Vagina (tissue), 2 donors: ENCODE data around the gene PRELID2. TPM values are rescaled to one million over a fixed set of nuclear protein-coding genes. Genes with fewer than 3 reads are reported as not detected.
"Not testable (repeated sequence)": the region's sequence is repeated elsewhere in the genome, so short reads cannot be mapped to it uniquely, and the experiment has no call there.

Experiments used
- DNase-seq, 2 donors: peaks; one replicate each; pipeline ENCODE4 v3.0.0-alpha.2; 2017; ENCODE audit errors: extremely low spot score in 2 of 2
- H3K27ac ChIP-seq: fragments of 200-600 bp; sonication (generic); one replicate; pipeline ENCODE4 v1.5.1; 2019
- H3K27me3 ChIP-seq: fragments of 200-600 bp; sonication (generic); one replicate; pipeline ENCODE4 v1.5.1; 2019
- H3K36me3 ChIP-seq, 2 donors: fragments of 200-600 bp; sonication (generic); one replicate each; pipeline ENCODE4 v1.5.1; 2017 to 2019
- H3K4me1 ChIP-seq: fragments of 200-600 bp; sonication (generic); one replicate; pipeline ENCODE4 v1.5.1; 2019
- H3K4me3 ChIP-seq, 2 donors: fragments of 200-600 bp; sonication (generic); 1 replicate in 1 of 2; 2 replicates in 1 of 2; pipeline ENCODE4 v1.5.1; 2016 to 2019
- H3K9me3 ChIP-seq: fragments of 200-600 bp; sonication (generic); one replicate; pipeline ENCODE4 v1.5.1; 2019
- POLR2A ChIP-seq, 2 donors: fragments of 450-650 bp; IDR thresholded peaks; one replicate each; pipeline ENCODE4 v1.6.1; 2017; ENCODE audit warnings: antibody characterized with exemption in 2 of 2, mild to moderate bottlenecking in 2 of 2, moderate library complexity in 2 of 2
- POLR2AphosphoS5 ChIP-seq, 2 donors: sonication (generic); formaldehyde crosslinking; IDR thresholded peaks; one replicate each; pipeline ENCODE4 v1.9.0; 2017; ENCODE audit warnings: antibody characterized with exemption in 2 of 2, mild to moderate bottlenecking in 2 of 2, low read depth in 1 of 2; ENCODE audit not compliant: insufficient read depth in 1 of 2
- intact Hi-C: fragments of 100-400 bp; cut with DNase I; formaldehyde crosslinking; loops from one replicate; pipeline ENCODE4 v1.15.1; 2023
- total RNA-seq: library from RNA; depleted of rRNA; stranded (reverse); fragments of >200 nt; gene quantifications from one replicate; pipeline ENCODE4 v1.2.3, GENCODE V29; 2016
- TF ChIP-seq, protein P1 (sequence below), 3 experiments: fragments of 450-650 bp in 2 of 3; fragments of 200-600 bp in 1 of 3; sonication (generic) in 1 of 3; IDR thresholded peaks; one replicate each; pipeline ENCODE4 v1.5.1; 2017 to 2019; ENCODE audit warnings: antibody characterized with exemption in 3 of 3, mild to moderate bottlenecking in 2 of 3, moderate library complexity in 2 of 3

The PRELID2 gene
- total RNA-seq, 1 donor from 2014 or later = 16.2 TPM

DNA sequence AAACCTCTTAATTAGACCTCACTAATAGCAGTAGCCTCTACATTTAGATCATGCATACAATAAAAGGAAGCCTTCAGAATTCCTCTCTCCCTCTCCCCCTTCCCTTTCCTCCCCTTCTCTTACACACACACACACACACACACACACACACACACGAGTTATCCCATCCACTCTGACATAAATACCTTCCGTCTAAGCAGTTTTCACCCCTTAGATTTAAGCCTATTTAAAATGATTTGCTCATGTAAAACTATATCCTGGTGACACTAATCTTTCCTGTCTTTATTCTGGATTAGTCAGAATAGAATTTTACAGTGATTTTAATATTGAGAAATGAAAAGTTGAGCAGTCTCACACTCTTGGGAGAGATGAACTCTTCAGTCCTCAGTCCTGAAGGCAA, 35.0 kb downstream of the PRELID2 start:
- TF ChIP-seq POLR2A (IDR thresholded peaks at IDR 0.05) (no peak), POLR2AphosphoS5 (IDR thresholded peaks at IDR 0.05; ENCODE audit: insufficient read depth in 1 of 2, low read depth in 1 of 2) (no peak)
- TF ChIP-seq, protein P1, sequence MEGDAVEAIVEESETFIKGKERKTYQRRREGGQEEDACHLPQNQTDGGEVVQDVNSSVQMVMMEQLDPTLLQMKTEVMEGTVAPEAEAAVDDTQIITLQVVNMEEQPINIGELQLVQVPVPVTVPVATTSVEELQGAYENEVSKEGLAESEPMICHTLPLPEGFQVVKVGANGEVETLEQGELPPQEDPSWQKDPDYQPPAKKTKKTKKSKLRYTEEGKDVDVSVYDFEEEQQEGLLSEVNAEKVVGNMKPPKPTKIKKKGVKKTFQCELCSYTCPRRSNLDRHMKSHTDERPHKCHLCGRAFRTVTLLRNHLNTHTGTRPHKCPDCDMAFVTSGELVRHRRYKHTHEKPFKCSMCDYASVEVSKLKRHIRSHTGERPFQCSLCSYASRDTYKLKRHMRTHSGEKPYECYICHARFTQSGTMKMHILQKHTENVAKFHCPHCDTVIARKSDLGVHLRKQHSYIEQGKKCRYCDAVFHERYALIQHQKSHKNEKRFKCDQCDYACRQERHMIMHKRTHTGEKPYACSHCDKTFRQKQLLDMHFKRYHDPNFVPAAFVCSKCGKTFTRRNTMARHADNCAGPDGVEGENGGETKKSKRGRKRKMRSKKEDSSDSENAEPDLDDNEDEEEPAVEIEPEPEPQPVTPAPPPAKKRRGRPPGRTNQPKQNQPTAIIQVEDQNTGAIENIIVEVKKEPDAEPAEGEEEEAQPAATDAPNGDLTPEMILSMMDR (IDR thresholded peaks at IDR 0.05) = no peak
- no peaks in the 10 kb centered on the region for H3K4me1 ChIP-seq
- no peak overlapping the region for H3K4me3 ChIP-seq
- H3K27me3 ChIP-seq = no peaks in the 10 kb centered on the region
- intact Hi-C loops = no loop called here
- H3K27ac ChIP-seq = no peak overlapping the region
- H3K36me3 ChIP-seq = no peaks in the 10 kb centered on the region
- no peak for DNase-seq
- H3K9me3 ChIP-seq = no peaks in the 10 kb centered on the region

DNA sequence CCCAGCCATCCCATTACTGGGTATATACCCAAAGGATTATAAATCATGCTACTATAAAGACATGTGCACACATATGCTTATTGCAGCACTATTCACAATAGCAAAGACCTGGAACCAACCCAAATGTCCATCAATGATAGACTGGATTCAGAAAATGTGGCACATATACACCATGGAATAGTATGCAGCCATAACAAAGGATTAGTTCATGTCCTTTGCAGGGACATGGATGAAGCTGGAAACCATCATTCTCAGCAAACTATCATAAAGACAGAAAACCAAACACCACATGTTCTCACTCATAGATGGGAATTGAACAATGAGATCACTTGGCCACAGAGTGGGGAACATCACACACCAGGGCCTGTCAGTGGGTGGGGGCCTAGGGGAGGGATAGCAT, 36.6 kb downstream of the PRELID2 start:
- intact Hi-C loops, H3K4me1 ChIP-seq, H3K27ac ChIP-seq, DNase-seq, H3K36me3 ChIP-seq, H3K4me3 ChIP-seq, H3K9me3 ChIP-seq, H3K27me3 ChIP-seq: not testable (repeated sequence)

DNA sequence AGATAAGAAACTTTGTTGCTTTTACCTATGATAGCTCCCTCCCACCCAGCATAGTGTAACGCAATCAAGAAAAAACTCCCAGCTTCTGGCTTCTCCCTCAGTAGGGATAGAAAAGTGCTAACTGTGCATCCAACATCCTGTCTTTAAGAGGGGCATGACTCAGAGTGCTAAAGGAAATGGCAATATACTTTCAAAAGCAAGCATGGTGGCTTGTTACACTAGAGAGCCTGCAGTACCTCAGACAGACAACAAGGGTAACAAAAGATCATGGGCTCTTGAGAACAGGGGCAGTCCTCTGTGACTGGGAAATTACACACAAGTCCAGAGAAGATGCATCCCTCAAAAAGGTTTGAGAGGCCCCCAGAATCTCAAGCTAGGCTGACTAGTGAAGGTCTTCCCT, 37.8 kb downstream of the PRELID2 start:
- Histone ChIP-seq H3K36me3 (no peaks in the 10 kb centered on the region), H3K4me1 (no peaks in the 10 kb centered on the region), H3K27me3 (no peaks in the 10 kb centered on the region), H3K27ac (no peak overlapping the region), H3K9me3 (no peaks in the 10 kb centered on the region), H3K4me3 (no peak overlapping the region)
- intact Hi-C loops = no loop called here
- no peak for DNase-seq
- no peak for TF ChIP-seq POLR2AphosphoS5 (IDR thresholded peaks at IDR 0.05; ENCODE audit: insufficient read depth in 1 of 2, low read depth in 1 of 2)
- TF ChIP-seq POLR2A (IDR thresholded peaks at IDR 0.05) = no peak
- TF ChIP-seq, protein P1 (IDR thresholded peaks at IDR 0.05) = no peak

DNA sequence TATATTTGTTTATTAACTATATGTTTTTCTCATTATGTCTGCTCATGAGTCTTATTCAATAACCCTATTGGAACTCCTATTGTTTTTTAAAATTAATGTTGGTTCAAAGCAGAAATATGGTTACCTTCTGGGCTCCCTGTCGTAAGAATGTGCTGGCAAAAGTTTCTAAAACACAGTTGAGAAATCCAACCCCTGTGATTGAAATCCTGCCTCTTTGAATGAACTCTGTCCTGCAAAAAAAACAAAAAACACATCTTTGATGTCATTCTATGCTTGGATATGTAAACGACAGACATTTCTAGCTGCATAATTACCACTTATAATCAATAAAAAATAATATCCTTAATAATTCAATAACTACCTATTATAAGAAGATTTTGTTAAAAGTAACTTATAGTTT, 38.8 kb downstream of the PRELID2 start:
- Histone ChIP-seq H3K4me1 (no peaks in the 10 kb centered on the region), H3K4me3 (no peak overlapping the region), H3K36me3 (no peaks in the 10 kb centered on the region), H3K27ac (no peak overlapping the region), H3K9me3 (no peaks in the 10 kb centered on the region), H3K27me3 (no peaks in the 10 kb centered on the region)
- no peak for DNase-seq
- TF ChIP-seq, protein P1 (IDR thresholded peaks at IDR 0.05) = no peak
- TF ChIP-seq POLR2AphosphoS5 (IDR thresholded peaks at IDR 0.05; ENCODE audit: insufficient read depth in 1 of 2, low read depth in 1 of 2) (no peak), POLR2A (IDR thresholded peaks at IDR 0.05) (no peak)
- intact Hi-C loops = no loop called here

DNA sequence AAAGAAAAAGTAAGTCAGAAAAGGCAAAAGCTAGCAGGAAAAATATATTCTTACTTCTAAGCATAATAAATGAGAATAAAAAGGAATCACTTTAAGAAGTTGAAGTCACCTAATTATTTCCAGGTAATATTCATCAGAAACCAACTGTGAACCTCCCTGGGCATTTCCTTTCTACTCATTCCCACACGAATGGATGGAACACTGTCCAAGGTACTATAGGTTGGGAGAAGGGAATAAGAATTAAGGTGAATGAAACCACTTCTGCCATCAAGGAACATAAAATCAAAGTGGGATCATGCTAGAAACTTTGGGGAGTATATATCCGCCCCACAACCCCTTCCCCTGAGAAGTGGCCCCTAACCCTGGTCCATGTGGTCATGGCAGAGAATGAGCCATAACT, 41.6 kb downstream of the PRELID2 start:
- no peaks in the 10 kb centered on the region for H3K36me3 ChIP-seq
- no peaks in the 10 kb centered on the region for H3K9me3 ChIP-seq
- H3K27ac ChIP-seq = no peak overlapping the region
- intact Hi-C loops = no loop called here
- no peak overlapping the region for H3K4me3 ChIP-seq
- no peak for DNase-seq
- H3K27me3 ChIP-seq = no peaks in the 10 kb centered on the region
- H3K4me1 ChIP-seq = no peaks in the 10 kb centered on the region
- TF ChIP-seq POLR2A (IDR thresholded peaks at IDR 0.05) = no peak
- TF ChIP-seq POLR2AphosphoS5 (IDR thresholded peaks at IDR 0.05; ENCODE audit: insufficient read depth in 1 of 2, low read depth in 1 of 2) = no peak
- TF ChIP-seq, protein P1 (IDR thresholded peaks at IDR 0.05) = no peak

DNA sequence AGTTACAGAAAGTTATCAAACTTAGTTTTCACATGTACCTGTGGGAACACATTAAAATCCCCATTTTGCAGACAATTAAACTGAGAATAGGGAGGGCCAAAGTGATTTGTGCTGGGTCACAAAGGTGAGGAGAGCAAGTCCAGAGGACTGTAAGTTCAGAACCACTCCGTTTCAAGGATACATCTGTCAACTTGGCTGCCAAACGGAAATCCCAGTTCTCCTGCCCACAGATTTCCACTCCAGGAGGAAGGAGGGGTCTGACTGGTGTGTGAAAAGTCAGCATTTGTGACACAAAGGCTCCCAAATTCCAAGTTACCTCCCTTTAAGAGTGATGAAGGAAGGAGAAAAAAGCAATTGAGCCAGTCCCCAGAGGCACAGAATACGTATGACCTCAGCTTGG, 42.3 kb downstream of the PRELID2 start:
- Histone ChIP-seq H3K9me3 (no peaks in the 10 kb centered on the region), H3K27me3 (no peaks in the 10 kb centered on the region), H3K4me1 (no peaks in the 10 kb centered on the region), H3K27ac (no peak overlapping the region), H3K4me3 (no peak overlapping the region), H3K36me3 (no peaks in the 10 kb centered on the region)
- intact Hi-C loops = no loop called here
- DNase-seq = no peak
- no peak for TF ChIP-seq POLR2A (IDR thresholded peaks at IDR 0.05)
- TF ChIP-seq, protein P1 (IDR thresholded peaks at IDR 0.05) = no peak
- no peak for TF ChIP-seq POLR2AphosphoS5 (IDR thresholded peaks at IDR 0.05; ENCODE audit: insufficient read depth in 1 of 2, low read depth in 1 of 2)
